Measurements from ENCODE around the gene CPNE7. TPM values are rescaled to one million over a fixed set of nuclear protein-coding genes. Genes with fewer than 3 reads are reported as not detected.

CPNE7 gene
- total and polyA plus RNA-seq, 9 of the 15 experiments (the other 6 are each of a cell fraction or from before 2014, with no cell fraction given), result 0.30 to 73.4 (median 32.7) TPM

DNA sequence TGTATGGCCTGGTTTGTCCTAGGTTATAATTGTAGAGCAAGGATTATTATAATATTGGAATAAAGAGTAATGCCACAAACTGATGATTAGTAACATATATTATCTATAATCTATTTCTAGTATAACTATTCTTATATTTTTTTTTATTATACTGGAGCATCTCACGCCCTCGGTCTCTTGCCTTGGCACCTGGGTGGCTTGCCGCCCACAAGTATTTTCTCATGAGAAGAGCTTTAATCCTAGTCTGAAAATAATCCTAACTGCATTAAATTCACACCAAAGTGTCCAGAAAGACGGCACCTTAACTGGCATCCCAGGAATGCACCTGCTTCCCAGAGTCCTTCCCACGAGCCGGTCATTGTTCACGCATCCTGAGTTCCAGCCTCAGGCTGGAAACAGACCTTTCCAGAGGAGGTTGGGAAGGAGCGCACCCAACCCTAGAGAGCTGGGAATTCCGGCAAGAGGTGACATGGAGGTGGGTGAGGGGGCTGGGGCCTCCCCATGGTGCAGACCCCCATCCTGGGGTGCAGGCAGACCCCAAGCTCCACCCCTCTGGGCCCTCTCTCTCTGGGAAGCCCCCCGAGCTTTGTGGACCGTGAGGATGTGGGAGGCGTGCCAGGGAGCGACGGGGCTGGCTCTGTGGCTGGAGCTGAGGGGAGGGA, 66.0 kb downstream of the CPNE7 start:
- intact Hi-C loops (cut with micrococcal nuclease), result loop anchor here (10.0 kb wide), 1 partner anchor 67 kb away; the partner anchor contains the start of gene CPNE7
- FAIRE-seq (no peak), ATAC-seq (no peak), DNase-seq (ENCODE audit: extremely low read depth in 1 of 4, low spot score in 3 of 4) (no peak)
- H3K9ac ChIP-seq (ENCODE audit: insufficient read depth in 1 of 2, low read depth in 2 of 2, low read length in 2 of 2), result peak overlapping the region in 1 of 2 experiments; percentile 76; a peak in 2 of 4 replicates
- WGBS (ENCODE audit: insufficient coverage, low coverage, missing lambda C conversion rate), result 18% methylated on average over 10 of the region's 14 CpGs
- no peaks in the 10 kb centered on the region; a peak in 1 of 5 replicates for H3K27me3 ChIP-seq (ENCODE audit: control insufficient read depth in 2 of 2, insufficient read depth in 2 of 2, low read length in 2 of 2)
- no peaks in the 10 kb centered on the region for H3K9me3 ChIP-seq (replicated peaks; ENCODE audit: control insufficient read depth, insufficient read depth, low read depth, low read length)
- H3K9me1 ChIP-seq (ENCODE audit: control insufficient read depth, insufficient read depth, low read length), result no peaks in the 10 kb centered on the region
- no TSS peak for BruUV-seq (replicated peaks)
- H3K27ac ChIP-seq (ENCODE audit: extremely low read depth, low read depth, low read length), result no peak overlapping the region
- H3K4me3 ChIP-seq, result no peak overlapping the region
- no peaks in the 10 kb centered on the region for H4K20me1 ChIP-seq (replicated peaks; ENCODE audit: control insufficient read depth, insufficient read depth, low read length)
- in situ Hi-C loops (cut with MboI), result no loop called here
- ChIA-PET CTCF (ENCODE audit: low intra/inter-chr PET ratio) (interaction anchor here (1.6 kb wide), 1 partner anchor 67 kb away, joined by 8 read pairs; the partner anchor contains the start of gene CPNE7), POLR2A (interaction anchor here (0.6 to 1.6 kb wide), 6 partner anchors 8 to 78 kb away, joined by 3 to 7 read pairs (median 4); partner anchors contain the start of gene CDK10)
- H3K36me3 ChIP-seq (ENCODE audit: control insufficient read depth, insufficient read depth, low read length), result peaks cover 19% of the 10 kb centered on the region; the same call in 2 of the 3 replicates
- H3K4me1 ChIP-seq (replicated peaks in 1 of 2; ENCODE audit: control insufficient read depth in 2 of 2, insufficient read depth in 2 of 2, low read length in 2 of 2), result peaks cover 0 to 58% of the 10 kb centered on the region in 2 experiments; a peak in 3 of 5 replicates
- peak overlapping the region; percentile 92; the same call in 1 of the 2 replicates for H2AFZ ChIP-seq (ENCODE audit: low read depth, low read length)
- H3K79me2 ChIP-seq (ENCODE audit: control insufficient read depth, insufficient read depth, low read length), result no peaks in the 10 kb centered on the region
- H3K4me2 ChIP-seq (ENCODE audit: insufficient read depth, low read length), result 0 out of 2 replicates have a peak overlapping the region, but pooled peaks have one; percentile 84
- TF ChIP-seq PTTG1 (tag; IDR thresholded peaks at IDR 0.05; ENCODE audit: low read depth) (no peak), ATF1 (CRISPR knock-in tag; IDR thresholded peaks at IDR 0.05) (no peak), ATF1 (tag; IDR thresholded peaks at IDR 0.05) (0 out of 2 replicates have a peak, but pooled peaks have one; percentile 44), SUPT5H (IDR thresholded peaks at IDR 0.05) (no peak), TCFL5 (CRISPR knock-in tag; conservative IDR thresholded peaks at IDR 0.05) (no peak), BACH1 (tag; IDR thresholded peaks at IDR 0.05) (no peak), ZNF41 (CRISPR knock-in tag; conservative IDR thresholded peaks at IDR 0.05) (no peak), POLR2G (IDR thresholded peaks at IDR 0.05; ENCODE audit: low read depth, low read length) (peak; percentile 65)
- TF ChIP-seq, protein P1, sequence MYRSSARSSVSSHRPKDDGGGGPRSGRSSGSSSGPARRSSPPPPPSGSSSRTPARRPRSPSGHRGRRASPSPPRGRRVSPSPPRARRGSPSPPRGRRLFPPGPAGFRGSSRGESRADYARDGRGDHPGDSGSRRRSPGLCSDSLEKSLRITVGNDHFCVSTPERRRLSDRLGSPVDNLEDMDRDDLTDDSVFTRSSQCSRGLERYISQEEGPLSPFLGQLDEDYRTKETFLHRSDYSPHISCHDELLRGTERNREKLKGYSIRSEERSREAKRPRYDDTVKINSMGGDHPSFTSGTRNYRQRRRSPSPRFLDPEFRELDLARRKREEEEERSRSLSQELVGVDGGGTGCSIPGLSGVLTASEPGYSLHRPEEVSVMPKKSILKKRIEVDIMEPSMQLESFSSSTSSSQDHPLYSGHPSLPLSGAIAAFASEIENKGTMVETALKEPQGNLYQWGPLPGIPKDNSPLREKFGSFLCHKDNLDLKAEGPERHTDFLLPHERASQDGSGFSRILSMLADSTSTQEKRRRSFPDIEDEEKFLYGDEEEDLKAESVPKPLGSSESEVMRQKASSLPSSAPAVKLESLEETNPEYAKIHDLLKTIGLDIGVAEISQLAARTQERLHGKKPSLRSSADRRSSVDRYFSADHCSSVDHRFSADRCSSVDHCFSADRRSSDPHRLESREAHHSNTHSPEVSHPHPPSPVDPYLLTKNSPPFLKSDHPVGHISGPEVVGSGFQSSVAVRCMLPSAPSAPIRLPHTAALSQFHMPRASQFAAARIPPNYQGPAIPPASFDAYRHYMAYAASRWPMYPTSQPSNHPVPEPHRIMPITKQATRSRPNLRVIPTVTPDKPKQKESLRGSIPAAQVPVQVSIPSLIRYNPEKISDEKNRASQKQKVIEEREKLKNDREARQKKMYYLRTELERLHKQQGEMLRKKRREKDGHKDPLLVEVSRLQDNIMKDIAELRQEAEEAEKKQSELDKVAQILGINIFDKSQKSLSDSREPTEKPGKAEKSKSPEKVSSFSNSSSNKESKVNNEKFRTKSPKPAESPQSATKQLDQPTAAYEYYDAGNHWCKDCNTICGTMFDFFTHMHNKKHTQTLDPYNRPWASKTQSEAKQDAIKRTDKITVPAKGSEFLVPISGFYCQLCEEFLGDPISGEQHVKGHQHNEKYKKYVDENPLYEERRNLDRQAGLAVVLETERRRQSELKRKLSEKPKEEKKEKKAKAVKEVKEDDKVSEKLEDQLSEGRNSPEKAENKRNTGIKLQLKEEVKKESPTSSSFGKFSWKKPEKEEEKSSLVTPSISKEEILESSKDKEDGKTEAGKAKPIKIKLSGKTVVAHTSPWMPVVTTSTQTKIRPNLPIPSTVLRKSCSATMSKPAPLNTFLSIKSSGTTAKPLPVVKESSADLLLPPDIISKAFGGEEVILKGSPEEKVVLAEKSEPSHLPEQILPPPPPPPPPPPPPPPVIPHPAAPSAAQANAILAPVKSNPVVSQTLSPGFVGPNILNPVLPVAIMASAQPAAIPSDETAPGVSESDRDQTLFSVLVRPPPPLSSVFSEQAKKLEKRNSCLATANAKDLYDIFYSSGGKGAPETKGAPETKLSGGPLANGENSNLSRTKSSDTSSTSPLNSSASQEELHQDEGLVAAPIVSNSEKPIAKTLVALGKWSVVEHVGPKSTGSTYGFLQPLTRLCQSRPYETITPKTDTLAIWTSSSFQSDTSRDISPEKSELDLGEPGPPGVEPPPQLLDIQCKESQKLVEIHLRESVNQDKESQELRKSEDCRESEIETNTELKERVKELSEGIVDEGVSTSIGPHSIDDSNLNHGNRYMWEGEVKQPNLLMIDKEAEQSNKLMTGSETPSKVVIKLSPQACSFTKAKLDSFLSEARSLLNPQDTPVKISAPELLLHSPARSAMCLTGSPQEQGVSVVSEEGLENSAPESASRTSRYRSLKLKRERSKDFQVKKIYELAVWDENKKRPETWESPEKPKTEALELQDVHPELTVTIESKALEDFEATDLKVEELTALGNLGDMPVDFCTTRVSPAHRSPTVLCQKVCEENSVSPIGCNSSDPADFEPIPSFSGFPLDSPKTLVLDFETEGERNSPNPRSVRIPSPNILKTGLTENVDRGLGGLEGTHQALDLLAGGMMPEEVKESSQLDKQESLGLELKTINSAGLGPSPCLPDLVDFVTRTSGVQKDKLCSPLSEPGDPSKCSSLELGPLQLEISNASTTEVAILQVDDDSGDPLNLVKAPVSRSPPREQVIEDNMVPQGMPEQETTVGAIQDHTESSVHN (IDR thresholded peaks at IDR 0.05; ENCODE audit: borderline replicate concordance in 1 of 2, low read depth in 1 of 2), result no peak
- TF ChIP-seq, protein P2, sequence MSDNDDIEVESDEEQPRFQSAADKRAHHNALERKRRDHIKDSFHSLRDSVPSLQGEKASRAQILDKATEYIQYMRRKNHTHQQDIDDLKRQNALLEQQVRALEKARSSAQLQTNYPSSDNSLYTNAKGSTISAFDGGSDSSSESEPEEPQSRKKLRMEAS (CRISPR knock-in tag; IDR thresholded peaks at IDR 0.05), result no peak
- TF ChIP-seq, protein P3, sequence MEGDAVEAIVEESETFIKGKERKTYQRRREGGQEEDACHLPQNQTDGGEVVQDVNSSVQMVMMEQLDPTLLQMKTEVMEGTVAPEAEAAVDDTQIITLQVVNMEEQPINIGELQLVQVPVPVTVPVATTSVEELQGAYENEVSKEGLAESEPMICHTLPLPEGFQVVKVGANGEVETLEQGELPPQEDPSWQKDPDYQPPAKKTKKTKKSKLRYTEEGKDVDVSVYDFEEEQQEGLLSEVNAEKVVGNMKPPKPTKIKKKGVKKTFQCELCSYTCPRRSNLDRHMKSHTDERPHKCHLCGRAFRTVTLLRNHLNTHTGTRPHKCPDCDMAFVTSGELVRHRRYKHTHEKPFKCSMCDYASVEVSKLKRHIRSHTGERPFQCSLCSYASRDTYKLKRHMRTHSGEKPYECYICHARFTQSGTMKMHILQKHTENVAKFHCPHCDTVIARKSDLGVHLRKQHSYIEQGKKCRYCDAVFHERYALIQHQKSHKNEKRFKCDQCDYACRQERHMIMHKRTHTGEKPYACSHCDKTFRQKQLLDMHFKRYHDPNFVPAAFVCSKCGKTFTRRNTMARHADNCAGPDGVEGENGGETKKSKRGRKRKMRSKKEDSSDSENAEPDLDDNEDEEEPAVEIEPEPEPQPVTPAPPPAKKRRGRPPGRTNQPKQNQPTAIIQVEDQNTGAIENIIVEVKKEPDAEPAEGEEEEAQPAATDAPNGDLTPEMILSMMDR (IDR thresholded peaks at IDR 0.05 in 2 of 3, conservative IDR thresholded peaks at IDR 0.05 in 1 of 3; ENCODE audit: insufficient read depth in 2 of 3, low read depth in 1 of 3, low read length in 3 of 3), result 0 out of 6 replicates have a peak, but pooled peaks of 1 of the 3 experiments have one; percentile 0

Measured in K562 (cell line).